OCI-LY1 (cell line): ENCODE results near the gene BORA.

Experiments
- H2AFZ ChIP-seq: fragments of 200-600 bp; sonication (generic), shearing (Covaris generic); 2 replicates; pipeline ENCODE4 v1.6.0; 2014; ENCODE audit warnings: antibody characterized with exemption, mild to moderate bottlenecking, low read length
- H3F3A ChIP-seq: fragments of 200-600 bp; sonication (generic), shearing (Covaris generic); 2 replicates; pipeline ENCODE4 v1.6.0; 2014; ENCODE audit warnings: mild to moderate bottlenecking, antibody characterized with exemption, low read length, moderate library complexity; ENCODE audit not compliant: insufficient read depth
- H3K27ac ChIP-seq: fragments of 200-600 bp; sonication (generic); 2 replicates; pipeline ENCODE4 v1.5.1; 2014; ENCODE audit warnings: low read length, mixed run types, mild to moderate bottlenecking, low read depth; ENCODE audit not compliant: poor library complexity, severe bottlenecking
- H3K27me3 ChIP-seq: fragments of 200-600 bp; sonication (generic); 2 replicates; pipeline ENCODE4 v1.6.0; 2014; ENCODE audit warnings: antibody characterized with exemption, mild to moderate bottlenecking, low read length, moderate library complexity; ENCODE audit not compliant: insufficient read depth
- H3K36me3 ChIP-seq: fragments of 200-600 bp; sonication (generic); 2 replicates; pipeline ENCODE4 v1.6.1; 2014; ENCODE audit warnings: mild to moderate bottlenecking, antibody characterized with exemption, low read length, moderate library complexity, mixed read lengths; ENCODE audit not compliant: insufficient read depth
- H3K4me1 ChIP-seq: fragments of 200-600 bp; sonication (generic); 2 replicates; pipeline ENCODE4 v1.5.1; 2014; ENCODE audit warnings: mild to moderate bottlenecking, low read length, moderate library complexity; ENCODE audit not compliant: insufficient read depth, severe bottlenecking
- H3K4me2 ChIP-seq: fragments of 200-600 bp; sonication (generic), shearing (Covaris generic); 2 replicates; pipeline ENCODE4 v1.6.1; 2014; ENCODE audit warnings: low read length
- H3K4me3 ChIP-seq: fragments of 200-600 bp; sonication (generic); 2 replicates; pipeline ENCODE4 v1.5.1; 2014; ENCODE audit warnings: low read length, low read depth, mild to moderate bottlenecking, mixed read lengths; ENCODE audit not compliant: poor library complexity, severe bottlenecking
- H3K79me2 ChIP-seq: fragments of 200-600 bp; shearing (Covaris generic); 2 replicates; pipeline ENCODE4 v1.6.1; 2016; ENCODE audit warnings: mixed run types, low read length, mixed read lengths; ENCODE audit not compliant: insufficient read depth
- H3K9ac ChIP-seq: fragments of 200-600 bp; sonication (generic), shearing (Covaris generic); 2 replicates; pipeline ENCODE4 v1.6.1; 2014; ENCODE audit warnings: mild to moderate bottlenecking, low read length, mixed read lengths
- H3K9me2 ChIP-seq: fragments of 200-600 bp; sonication (generic), shearing (Covaris generic); 2 replicates; pipeline ENCODE4 v1.6.1; 2014; ENCODE audit warnings: low read depth, mild to moderate bottlenecking, low read length, mixed read lengths
- H3K9me3 ChIP-seq: fragments of 200-600 bp; shearing (Covaris generic); 2 replicates; pipeline ENCODE4 v1.6.1; 2014; ENCODE audit warnings: low read length, mixed read lengths
- H4K20me1 ChIP-seq: fragments of 200-600 bp; sonication (generic), shearing (Covaris generic); 2 replicates; pipeline ENCODE4 v1.6.0; 2016; ENCODE audit warnings: mild to moderate bottlenecking, low read length; ENCODE audit not compliant: insufficient read depth
- CTCF ChIP-seq: fragments of 200-600 bp; sonication (generic), shearing (Covaris generic); IDR thresholded peaks from 2 replicates; pipeline ENCODE4 v1.5.1; 2017; ENCODE audit warnings: mild to moderate bottlenecking, antibody characterized with exemption, low read length, moderate library complexity, mixed read lengths
- EZH2 ChIP-seq: fragments of 200-600 bp; sonication (generic), shearing (Covaris generic); IDR thresholded peaks from 2 replicates; pipeline ENCODE4 v1.8.0; 2017; ENCODE audit warnings: borderline replicate concordance, mixed run types, mild to moderate bottlenecking, antibody characterized with exemption, low read length, moderate library complexity, mixed read lengths

Gene BORA

GRCh38 chr13:72686766-72687165 lies 41.0 kb upstream of the BORA start:
- no peak overlapping the region for H3K27ac ChIP-seq
- TF ChIP-seq EZH2 = no peak
- no peak for TF ChIP-seq CTCF
- H3F3A ChIP-seq = no peaks in the 10 kb centered on the region
- H3K4me3 ChIP-seq = no peak overlapping the region
- H3K27me3 ChIP-seq = no peaks in the 10 kb centered on the region
- no peaks in the 10 kb centered on the region for H3K9me2 ChIP-seq
- H3K4me2 ChIP-seq = no peak overlapping the region
- no peak overlapping the region for H3K9ac ChIP-seq
- H2AFZ ChIP-seq = no peak overlapping the region
- H3K4me1 ChIP-seq = no peaks in the 10 kb centered on the region
- H3K79me2 ChIP-seq = no peaks in the 10 kb centered on the region
- no peaks in the 10 kb centered on the region for H3K9me3 ChIP-seq
- no peaks in the 10 kb centered on the region for H3K36me3 ChIP-seq
- H4K20me1 ChIP-seq = no peaks in the 10 kb centered on the region

- Histone ChIP-seq H3K27ac (no peak overlapping the region), H3K79me2 (no peaks in the 10 kb centered on the region), H3K4me3 (no peak overlapping the region), H4K20me1 (no peaks in the 10 kb centered on the region), H3F3A (no peaks in the 10 kb centered on the region), H3K4me2 (no peak overlapping the region), H3K27me3 (no peaks in the 10 kb centered on the region; the same call in 1 of the 2 replicates), H3K36me3 (no peaks in the 10 kb centered on the region), H3K9me3 (peaks cover 5% of the 10 kb centered on the region; the same call in 1 of the 2 replicates), H3K4me1 (no peaks in the 10 kb centered on the region), H3K9me2 (no peaks in the 10 kb centered on the region), H3K9ac (no peak overlapping the region), H2AFZ (no peak overlapping the region)
- TF ChIP-seq EZH2 = no peak
- TF ChIP-seq CTCF = no peak
Observed at GRCh38 chr13:72689181-72689696, 38.5 kb upstream of the BORA start.

GRCh38 chr13:72692884-72693514 lies 34.7 kb upstream of the BORA start:
- H3K36me3 ChIP-seq = no peaks in the 10 kb centered on the region
- H3K4me2 ChIP-seq = no peak overlapping the region
- no peaks in the 10 kb centered on the region for H3F3A ChIP-seq
- H3K9me2 ChIP-seq = no peaks in the 10 kb centered on the region
- H3K9me3 ChIP-seq = peaks cover 5% of the 10 kb centered on the region; the same call in 1 of the 2 replicates
- H3K9ac ChIP-seq = no peak overlapping the region
- no peak overlapping the region for H2AFZ ChIP-seq
- no peaks in the 10 kb centered on the region for H3K4me1 ChIP-seq
- no peak overlapping the region for H3K4me3 ChIP-seq
- H3K27ac ChIP-seq = no peak overlapping the region
- H3K79me2 ChIP-seq = no peaks in the 10 kb centered on the region
- H3K27me3 ChIP-seq = no peaks in the 10 kb centered on the region; the same call in 1 of the 2 replicates
- no peaks in the 10 kb centered on the region for H4K20me1 ChIP-seq
- TF ChIP-seq EZH2 = no peak
- TF ChIP-seq CTCF = no peak
